ENCODE data around the gene SUMO2.

DNA sequence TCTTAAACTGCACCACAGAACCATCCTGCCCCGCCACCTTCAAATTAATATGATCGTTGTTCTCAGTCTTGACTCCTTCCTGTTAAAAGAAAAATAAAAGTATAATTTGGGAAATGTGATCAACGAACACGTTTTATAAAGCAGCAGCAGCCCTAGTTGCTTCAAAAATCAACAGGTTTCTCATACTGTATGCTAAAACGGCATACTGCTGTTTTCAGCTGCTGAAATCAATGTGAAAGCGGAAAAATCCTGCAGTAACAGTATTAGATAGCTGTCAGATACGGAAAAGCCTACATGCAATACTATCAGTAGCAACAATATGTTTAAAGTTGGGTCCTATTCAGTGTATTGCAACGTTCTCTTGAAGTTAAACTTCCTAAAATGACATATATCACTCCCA lies 1.6 kb downstream of the SUMO2 start:
- TF ChIP-seq CTCF (conservative IDR thresholded peaks at IDR 0.05 in 1 of 2, IDR thresholded peaks at IDR 0.05 in 1 of 2; ENCODE audit: extremely low read depth in 1 of 2, insufficient read depth in 1 of 2, low read depth in 1 of 2, low read length in 2 of 2) (no peak), EZH2 (IDR thresholded peaks at IDR 0.05; ENCODE audit: borderline replicate concordance, low read length) (no peak)

Measured in mammary epithelial cell (primary cell).